HepG2 (cell line): ENCODE results near the gene FKBP14. TPM values are rescaled to one million over a fixed set of nuclear protein-coding genes. Genes with fewer than 3 reads are reported as not detected.

Experiments
- ATAC-seq: fragments of 200-7000 bp; cut with Tn5 transposase; 3 replicates; pipeline ENCODE4 v1.9.1; 2020; ENCODE audit warnings: mild to moderate bottlenecking, moderate library complexity
- BruUV-seq: library from RNA; stranded (reverse); fragments of 400-500 nt; replicated peaks from 2 replicates; lab custom pipeline; 2021; lab: Mats Ljungman, UMichigan
- CTCF ChIA-PET: fragments of 300-600 bp; formaldehyde crosslinking; extraction: SDS; loops from one replicate; lab custom pipeline; 2021; ENCODE audit warnings: low total read pairs, inconsistent platforms, low intra/inter-chr PET ratio; lab: Yijun Ruan, JAX
- POLR2A ChIA-PET: fragments of 350-600 bp; sonication (Branson Sonifier 250); formaldehyde crosslinking; loops from one replicate; lab custom pipeline; 2020; ENCODE audit warnings: antibody characterized with exemption, inconsistent platforms; lab: Yijun Ruan, JAX
- DNase-seq: peaks from one replicate; pipeline ENCODE4 v3.0.0-alpha.2; 2015; ENCODE audit warnings: low spot score
- FAIRE-seq: peaks from 3 replicates; lab custom pipeline; 2011; peaks lifted over from hg19 to GRCh38; lab: Jason Lieb, UNC
- H2AFZ ChIP-seq: one replicate; pipeline ENCODE4 v1.6.1; 2011; ENCODE audit warnings: low read length, inconsistent platforms
- H3K27ac ChIP-seq: fragments of 300-600 bp; 3 replicates; pipeline ENCODE4 v1.8.0; 2011; ENCODE audit warnings: mixed run types, mild to moderate bottlenecking, mixed read lengths, low read length, inconsistent platforms; ENCODE audit not compliant: insufficient read depth; ENCODE audit errors: extremely low read length
- H3K27me3 ChIP-seq, 2 experiments: fragments of 200-600 bp in 1 of 2; 2 replicates in 1 of 2; 3 replicates in 1 of 2; pipeline versions ENCODE4 v1.6.0 to v1.8.0; 2011; ENCODE audit warnings: low read length in 2 of 2, mild to moderate bottlenecking in 2 of 2, moderate library complexity in 2 of 2, inconsistent platforms in 1 of 2; ENCODE audit not compliant: insufficient read depth in 2 of 2, control insufficient read depth in 1 of 2
- H3K36me3 ChIP-seq, 2 experiments: fragments of 200-600 bp in 1 of 2; replicated peaks in 1 of 2; 2 replicates in 1 of 2; 3 replicates in 1 of 2; pipeline versions ENCODE4 v1.5.1 to v1.8.0; 2011; ENCODE audit warnings: low read length in 2 of 2, inconsistent platforms in 1 of 2; ENCODE audit not compliant: insufficient read depth in 2 of 2, control insufficient read depth in 1 of 2
- H3K4me1 ChIP-seq: 2 replicates; pipeline ENCODE4 v1.5.1; 2012; ENCODE audit warnings: low read length, inconsistent platforms; ENCODE audit not compliant: insufficient read depth
- H3K4me2 ChIP-seq: 2 replicates; pipeline ENCODE4 v1.6.0; 2011; ENCODE audit warnings: low read depth, low read length, inconsistent platforms
- H3K4me3 ChIP-seq, 3 experiments: fragments of 200-600 bp in 1 of 3; sonication (generic), shearing (Covaris generic) in 1 of 3; replicated peaks in 1 of 3; 2 replicates each; pipeline ENCODE4 v1.5.1; 2011 to 2016; ENCODE audit warnings: low read length in 3 of 3, inconsistent platforms in 2 of 3, low read depth in 2 of 3, mild to moderate bottlenecking in 2 of 3, control low read depth in 1 of 3, mixed read lengths in 1 of 3; ENCODE audit not compliant: insufficient read depth in 1 of 3
- H3K79me2 ChIP-seq: one replicate; pipeline ENCODE4 v1.6.1; 2011; ENCODE audit warnings: low read length, inconsistent platforms; ENCODE audit not compliant: insufficient read depth
- H3K9ac ChIP-seq: 2 replicates; pipeline ENCODE4 v1.6.0; 2011; ENCODE audit warnings: mild to moderate bottlenecking, low read depth, low read length, inconsistent platforms; ENCODE audit not compliant: insufficient read depth
- H3K9me3 ChIP-seq: 2 replicates; pipeline ENCODE4 v1.5.1; 2012; ENCODE audit warnings: mild to moderate bottlenecking, low read length
- H4K20me1 ChIP-seq: 2 replicates; pipeline ENCODE4 v1.6.0; 2011; ENCODE audit warnings: inconsistent platforms, mild to moderate bottlenecking, low read length, moderate library complexity; ENCODE audit not compliant: insufficient read depth
- FOXP1 ChIP-seq, 2 experiments: fragments of 450-650 bp in 1 of 2; IDR thresholded peaks; 2 replicates each; pipeline ENCODE4 v1.6.1; 2017 to 2018; ENCODE audit warnings: antibody characterized with exemption in 1 of 2
- MED8 ChIP-seq: sonication (generic); formaldehyde crosslinking; IDR thresholded peaks from 2 replicates; pipeline ENCODE4 v1.8.1; 2023; ENCODE audit warnings: mild to moderate bottlenecking, missing genetic modification reagents; ENCODE audit not compliant: insufficient replicate concordance
- MEF2D ChIP-seq: sonication (generic); formaldehyde crosslinking; IDR thresholded peaks from 2 replicates; pipeline ENCODE4 v1.5.1; 2020; ENCODE audit warnings: mild to moderate bottlenecking, missing genetic modification reagents
- NAIF1 ChIP-seq: sonication (generic); formaldehyde crosslinking; IDR thresholded peaks from 2 replicates; pipeline ENCODE4 v1.5.0; 2020; ENCODE audit warnings: mild to moderate bottlenecking, missing genetic modification reagents, borderline replicate concordance
- NR2F1 ChIP-seq, 2 experiments: fragments of 450-650 bp in 1 of 2; formaldehyde crosslinking in 1 of 2; IDR thresholded peaks; 2 replicates each; pipeline versions ENCODE4 v1.5.0 to v1.6.1; 2016 to 2020; ENCODE audit warnings: mild to moderate bottlenecking in 1 of 2, missing compliant biosample characterization in 1 of 2, missing genetic modification reagents in 1 of 2, moderate library complexity in 1 of 2
- NR2F2 ChIP-seq: IDR thresholded peaks from 2 replicates; pipeline ENCODE4 v1.6.1; 2012; ENCODE audit warnings: low read depth, inconsistent platforms, borderline replicate concordance
- NR2F6 ChIP-seq, 2 experiments: IDR thresholded peaks; 2 replicates each; pipeline ENCODE4 v1.6.1; 2016; ENCODE audit warnings: antibody characterized with exemption in 1 of 2, mild to moderate bottlenecking in 1 of 2
- POLR2A ChIP-seq, 2 experiments: IDR thresholded peaks; 2 replicates each; pipeline ENCODE4 v1.6.1; 2011; ENCODE audit warnings: low read depth in 2 of 2, low read length in 2 of 2, mild to moderate bottlenecking in 1 of 2, moderate library complexity in 1 of 2; ENCODE audit not compliant: insufficient read depth in 1 of 2
- POLR2AphosphoS5 ChIP-seq: IDR thresholded peaks from 2 replicates; pipeline ENCODE4 v1.6.1; 2012; ENCODE audit warnings: low read depth, low read length
- RELA ChIP-seq: sonication (generic); formaldehyde crosslinking; IDR thresholded peaks from 2 replicates; pipeline ENCODE4 v1.4.0; 2020; ENCODE audit warnings: missing genetic modification reagents
- TBP ChIP-seq: sonication (generic); formaldehyde crosslinking; IDR thresholded peaks from 2 replicates; pipeline ENCODE4 v1.5.0; 2020; ENCODE audit warnings: missing genetic modification reagents
- ZKSCAN5 ChIP-seq: sonication (generic); formaldehyde crosslinking; IDR thresholded peaks from 2 replicates; pipeline ENCODE4 v1.5.1; 2020; ENCODE audit warnings: mild to moderate bottlenecking, missing genetic modification reagents
- ZNF431 ChIP-seq: sonication (generic); formaldehyde crosslinking; IDR thresholded peaks from 2 replicates; pipeline ENCODE4 v1.9.0; 2022; ENCODE audit warnings: missing genetic modification reagents, low read depth, mild to moderate bottlenecking, borderline replicate concordance
- ZNF484 ChIP-seq: sonication (generic); formaldehyde crosslinking; IDR thresholded peaks from 2 replicates; pipeline ENCODE4 v1.5.1; 2020; ENCODE audit warnings: mild to moderate bottlenecking, low read depth, missing genetic modification reagents, borderline replicate concordance
- ZNF670 ChIP-seq: sonication (generic); formaldehyde crosslinking; IDR thresholded peaks from 2 replicates; pipeline ENCODE4 v1.8.0; 2022; ENCODE audit warnings: mild to moderate bottlenecking, missing genetic modification reagents, borderline replicate concordance
- ZSCAN30 ChIP-seq: sonication (generic); formaldehyde crosslinking; IDR thresholded peaks from 2 replicates; pipeline ENCODE4 v1.5.0; 2020; ENCODE audit warnings: mild to moderate bottlenecking, missing genetic modification reagents
- WGBS: methylation state at CpG from one replicate; pipeline ENCODE4 v1.1.6; 2017; ENCODE audit warnings: low lambda C conversion rate; 5-methylcytosine and 5-hydroxymethylcytosine counted together
- in situ Hi-C: cut with HindIII; loops from 2 replicates; pipeline ENCODE4 v1.10.0; 2017; ENCODE audit warnings: low pct_unique_long_range_greater_than_20kb; ENCODE audit not compliant: extremely low pct_ligation_motif_present
- intact Hi-C: fragments of 100-400 bp; cut with micrococcal nuclease; formaldehyde crosslinking; loops from one replicate; pipeline ENCODE4 v1.10.0; 2022; ENCODE audit not compliant: unreplicated experiment
- polyA plus RNA-seq, 8 experiments: library from polyadenylated mRNA; depleted of rRNA in 3 of 8; stranded (reverse) in 7 of 8; unstranded in 1 of 8; fragments of >200 nt; fragmentation: Illumina TruSeq in 4 of 8; extraction: Trizol in 4 of 8; gene quantifications; 2 replicates each; pipeline versions ENCODE4 v1.2.1 to v1.2.3, GENCODE V29; 2011 to 2016; ENCODE audit warnings: low read depth in 4 of 8, missing spikeins in 1 of 8, mixed read lengths in 1 of 8; ENCODE audit not compliant: insufficient read depth in 1 of 8
- total RNA-seq, 5 experiments: library from RNA; depleted of rRNA; stranded (reverse); fragments of >200 nt; fragmentation: Illumina TruSeq; extraction: Trizol; gene quantifications; 2 replicates each; pipeline ENCODE4 v1.2.3, GENCODE V29; 2016; ENCODE audit warnings: low read depth in 1 of 5

FKBP14 gene
- total and polyA plus RNA-seq, 2 of the 13 experiments (the other 11 are each of a cell fraction or from before 2014, with no cell fraction given): 20.0 to 32.3 TPM

DNA sequence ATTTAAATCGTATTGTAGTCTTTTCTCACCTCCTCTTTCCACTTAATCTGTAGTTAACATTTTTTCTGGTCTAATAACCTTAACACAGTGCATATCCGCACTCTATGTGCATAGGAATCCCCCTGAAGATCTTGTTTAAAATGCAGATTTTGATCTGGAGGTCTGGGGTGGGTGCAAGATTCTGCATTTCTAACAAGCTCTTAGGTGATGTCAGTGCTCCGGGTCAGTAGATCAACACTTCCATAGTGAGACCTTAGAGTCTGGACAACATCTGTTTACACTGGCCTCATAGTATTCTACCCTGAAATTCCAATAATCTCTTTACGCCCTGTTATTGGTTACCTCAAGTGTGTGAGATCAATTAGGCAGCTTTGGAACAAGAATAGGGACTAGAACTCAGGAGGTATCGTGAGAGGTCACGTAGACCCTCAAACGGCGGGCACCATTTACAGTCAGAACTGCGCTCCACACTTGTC is 1.3 kb upstream of the FKBP14 start:
- Histone ChIP-seq H3K4me3 (peak overlapping the region; percentile 82 to 96 (median 95)), H3K4me1 (peaks cover 61% of the 10 kb centered on the region), H3K4me2 (peak overlapping the region; percentile 91), H3K27me3 (no peaks in the 10 kb centered on the region; a peak in 1 of 5 replicates), H2AFZ (peak overlapping the region; percentile 88), H3K79me2 (peaks cover 77% of the 10 kb centered on the region), H3K9me3 (no peaks in the 10 kb centered on the region), H3K27ac (peak overlapping the region; percentile 89), H3K9ac (peak overlapping the region; percentile 82), H4K20me1 (peaks cover 20% of the 10 kb centered on the region), H3K36me3 (no peaks in the 10 kb centered on the region; a peak in 1 of 5 replicates)
- WGBS: 0% methylated on average over 6 of the region's 9 CpGs
- intact Hi-C loops: loop anchor here (1.0 to 2.0 kb wide), 2 partner anchors 35 to 39 kb away; no protein-coding TSS in a partner anchor
- FAIRE-seq (no peak), DNase-seq (no peak), ATAC-seq (peak; percentile 37)
- ChIA-PET POLR2A (interaction anchor here (1.7 to 2.9 kb wide), 3 partner anchors 36 to 40 kb away, joined by 5 to 22 read pairs (median 10); partner anchors contain the start of gene SCRN1), CTCF (no interaction called here)
- in situ Hi-C loops: loop anchor here (5.0 kb wide), 1 partner anchor 40 kb away; the partner anchor contains the start of gene SCRN1
- no TSS peak for BruUV-seq
- 0 out of 4 replicates have a peak, but pooled peaks of 1 of the 2 experiments have one; percentile 11 for TF ChIP-seq NR2F1 (CRISPR knock-in tag; IDR thresholded peaks at IDR 0.05)
- 0 out of 2 replicates have a peak, but pooled peaks have one; percentile 35 for TF ChIP-seq MEF2D
- TF ChIP-seq ZNF670 (CRISPR knock-in tag): peak; percentile 13; the same call in 1 of the 2 replicates
- TF ChIP-seq ZSCAN30 (CRISPR knock-in tag): 0 out of 2 replicates have a peak, but pooled peaks have one; percentile 9
- peak; percentile 60; the same call in 1 of the 2 replicates for TF ChIP-seq ZKSCAN5 (CRISPR knock-in tag)
- no peak for TF ChIP-seq RELA (CRISPR knock-in tag)
- no peak for TF ChIP-seq MED8 (CRISPR knock-in tag)
- peak; percentile 78 to 84 for TF ChIP-seq POLR2A (IDR thresholded peaks at IDR 0.05; ENCODE audit: insufficient read depth in 1 of 2, low read depth in 2 of 2, low read length in 2 of 2)
- 0 out of 2 replicates have a peak, but pooled peaks have one; percentile 7 for TF ChIP-seq FOXP1 (IDR thresholded peaks at IDR 0.05)
- peak; percentile 22; the same call in 1 of the 2 replicates for TF ChIP-seq FOXP1 (CRISPR knock-in tag; IDR thresholded peaks at IDR 0.05)
- peak; percentile 32; the same call in 1 of the 2 replicates for TF ChIP-seq NAIF1 (CRISPR knock-in tag)
- TF ChIP-seq POLR2AphosphoS5: peak; percentile 92
- 0 out of 2 replicates have a peak, but pooled peaks have one; percentile 14 for TF ChIP-seq NR2F2
- TF ChIP-seq ZNF431: peak; percentile 6; the same call in 1 of the 2 replicates
- no peak for TF ChIP-seq ZNF484 (CRISPR knock-in tag)
- peak; percentile 41; the same call in 1 of the 2 replicates for TF ChIP-seq NR2F6 (IDR thresholded peaks at IDR 0.05)
- no peak for TF ChIP-seq NR2F6 (CRISPR knock-in tag; IDR thresholded peaks at IDR 0.05)
- 0 out of 2 replicates have a peak, but pooled peaks have one; percentile 7 for TF ChIP-seq TBP (CRISPR knock-in tag)
